Activated CD4-positive, alpha-beta T cell treated with anti-CD3 and anti-CD28 coated beads, Interleukin-2, Interleukin-4, amounts not matched to agents 100 ng/mL and 50 ng/mL, durations not matched to agents 16 hours and 8 hours (primary cell): Measurements from ENCODE around the gene HLA-DPA1.

Source experiments
- DNase-seq: peaks from one replicate; pipeline ENCODE4 v3.0.0-alpha.2; 2020; ENCODE audit warnings: low spot score

The HLA-DPA1 gene

GRCh38 chr6:33088931-33089620 is 15.6 kb upstream of the HLA-DPA1 start:
- DNase-seq = no peak

GRCh38 chr6:33088258-33088930 is 14.9 kb upstream of the HLA-DPA1 start:
- DNase-seq = no peak

GRCh38 chr6:33085627-33086026 is 12.2 kb upstream of the HLA-DPA1 start:
- DNase-seq = no peak

- DNase-seq = peak; percentile 18
Observed at GRCh38 chr6:33082702-33083101, 9.3 kb upstream of the HLA-DPA1 start.

GRCh38 chr6:33081098-33081824 is 7.8 kb upstream of the HLA-DPA1 start:
- no peak for DNase-seq

- DNase-seq = no peak
Observed at GRCh38 chr6:33080127-33081089, 7.0 kb upstream of the HLA-DPA1 start.

- no peak for DNase-seq
Observed at GRCh38 chr6:33079580-33079979, 6.1 kb upstream of the HLA-DPA1 start.

- no peak for DNase-seq
Observed at GRCh38 chr6:33078919-33079521, 5.6 kb upstream of the HLA-DPA1 start.

GRCh38 chr6:33078442-33078841 is 5.0 kb upstream of the HLA-DPA1 start:
- no peak for DNase-seq

GRCh38 chr6:33077908-33078307 is 4.5 kb upstream of the HLA-DPA1 start:
- DNase-seq = no peak

GRCh38 chr6:33076406-33076934 is 3.0 kb upstream of the HLA-DPA1 start:
- no peak for DNase-seq

- peak; percentile 87 for DNase-seq
Observed at GRCh38 chr6:33075568-33076405, 2.3 kb upstream of the HLA-DPA1 start, which contains the start of gene HLA-DPB1. Gene HLA-DPB1, plus strand, starts transcription at chr6:33075990. Its CDS starts 52 bp downstream, at chr6:33076042.

- no peak for DNase-seq
Observed at GRCh38 chr6:33075208-33075567, 1.7 kb upstream of the HLA-DPA1 start.

GRCh38 chr6:33072508-33073100 is 845 bp downstream of the HLA-DPA1 start:
- DNase-seq = no peak

GRCh38 chr6:33071569-33071968 is 1.9 kb downstream of the HLA-DPA1 start:
- DNase-seq = no peak

GRCh38 chr6:33070909-33071308 is 2.5 kb downstream of the HLA-DPA1 start:
- no peak for DNase-seq

- no peak for DNase-seq
Observed at GRCh38 chr6:33069021-33069738, 4.3 kb downstream of the HLA-DPA1 start.

- no peak for DNase-seq
Observed at GRCh38 chr6:33066917-33067521, 6.4 kb downstream of the HLA-DPA1 start.

GRCh38 chr6:33065312-33065711 is 8.1 kb downstream of the HLA-DPA1 start:
- no peak for DNase-seq
